Fibroblast of skin of back (primary cell): ENCODE data around the gene MGST3. TPM values are rescaled to one million over a fixed set of nuclear protein-coding genes. Genes with fewer than 3 reads are reported as not detected.
"Not testable (repeated sequence)": the region's sequence is repeated elsewhere in the genome, so short reads cannot be mapped to it uniquely, and the experiment has no call there.

Source experiments
- DNase-seq: peaks from one replicate; pipeline ENCODE4 v3.0.0-alpha.2; 2013
- polyA plus RNA-seq, 2 experiments: library from polyadenylated mRNA; unstranded; fragments of 120-200 nt; gene quantifications; one replicate each; pipeline ENCODE4 v1.2.1, GENCODE V29; 2013; ENCODE audit not compliant: insufficient read length in 2 of 2

The MGST3 gene
- 146 TPM for polyA plus RNA-seq (2013, experiment 1 of 2; ENCODE audit: insufficient read length)
- polyA plus RNA-seq (2013, experiment 2 of 2; ENCODE audit: insufficient read length): 130 TPM

- peak; percentile 96 for DNase-seq
Measured at GRCh38 chr1:165630629-165631341, at the start of gene MGST3. Gene MGST3, plus strand, starts transcription at chr1:165631234. Its CDS starts 18,614 bp downstream, at chr1:165649848.

- DNase-seq: no peak
Measured at GRCh38 chr1:165581926-165582325, 49.1 kb upstream of the MGST3 start.

DNA sequence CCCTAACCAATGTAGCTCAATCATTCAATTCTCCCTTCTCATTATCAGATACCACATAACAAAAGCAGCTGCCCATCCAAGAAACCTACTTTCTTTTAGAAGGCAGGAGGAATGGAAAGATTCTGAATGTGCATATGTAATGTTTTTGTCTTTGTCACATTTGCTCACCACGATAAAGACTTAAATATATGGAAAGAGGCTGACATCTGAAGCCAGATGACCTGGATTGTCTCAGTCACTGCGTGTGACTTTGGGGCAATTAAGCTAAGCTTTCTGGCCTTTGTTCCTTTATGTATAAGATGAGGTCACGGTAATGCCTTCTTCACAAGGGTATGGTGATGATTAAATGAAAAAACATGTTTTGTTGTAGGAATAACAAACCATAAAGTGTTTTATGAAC, 44.6 kb upstream of the MGST3 start:
- no peak for DNase-seq

DNA sequence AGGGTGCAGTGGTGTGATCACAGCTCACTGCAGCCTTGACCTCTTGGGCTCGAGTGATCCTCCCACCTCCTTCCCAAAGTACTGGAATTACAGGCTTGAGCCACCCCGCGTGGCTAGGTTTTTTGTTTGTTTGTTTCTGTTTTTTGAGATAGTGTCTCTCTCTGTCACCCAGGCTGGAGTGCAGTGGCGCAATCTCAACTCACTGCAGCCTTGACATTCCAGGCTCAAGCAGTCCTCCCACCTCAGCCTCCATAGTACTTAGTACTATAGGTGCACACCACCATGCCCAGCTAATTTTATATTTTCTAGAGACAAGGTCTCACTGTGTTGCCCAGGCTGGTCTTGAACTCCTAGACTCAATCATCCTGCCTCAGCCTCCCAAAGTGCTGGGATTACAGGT, 39.6 kb upstream of the MGST3 start:
- not testable (repeated sequence) for DNase-seq

DNA sequence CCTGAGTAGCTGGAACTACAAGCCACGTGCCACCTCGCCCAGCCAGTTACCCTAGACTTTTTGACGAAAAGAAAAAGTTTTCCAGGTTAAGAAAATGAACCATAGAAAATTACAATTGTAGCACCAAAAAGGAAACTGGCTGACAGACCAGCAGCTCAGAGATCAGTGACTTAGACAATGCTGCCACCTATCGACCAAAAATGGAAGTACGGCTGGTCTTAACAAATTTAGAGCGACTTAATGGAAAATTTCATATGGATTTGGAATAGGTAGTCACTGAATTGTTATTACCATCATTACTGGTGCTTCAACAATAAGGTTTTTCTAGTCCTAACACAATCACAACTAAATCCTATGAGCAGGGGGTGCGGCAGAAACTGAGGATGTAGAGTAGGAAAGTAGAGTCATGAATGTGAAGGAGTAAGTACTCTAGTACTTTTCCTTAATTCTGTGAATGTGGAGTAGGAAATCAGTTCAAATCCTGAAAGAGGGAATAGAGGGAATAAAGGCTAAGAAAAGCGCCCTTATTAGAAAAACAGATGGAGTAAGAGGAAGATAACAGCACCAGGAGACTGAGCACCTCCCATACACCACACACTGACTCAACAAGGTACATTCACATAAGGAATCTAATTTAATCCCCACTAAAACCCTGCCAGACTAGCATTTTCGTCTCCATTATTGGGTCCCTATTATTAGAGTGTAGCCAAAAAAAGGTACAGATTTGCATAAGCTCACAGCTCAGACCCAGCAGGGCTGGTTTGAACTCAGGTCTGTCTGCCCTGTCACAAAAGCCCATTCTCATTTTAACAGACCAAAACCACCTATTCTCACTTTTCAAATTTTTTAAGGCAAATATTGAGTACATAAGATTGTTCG, 37.9 kb upstream of the MGST3 start:
- peak; percentile 65 for DNase-seq

- peak; percentile 43 for DNase-seq
Measured at GRCh38 chr1:165595246-165595938, 35.6 kb upstream of the MGST3 start.

- DNase-seq: peak; percentile 98
Measured at GRCh38 chr1:165597883-165598675, 33.0 kb upstream of the MGST3 start.

GRCh38 chr1:165598676-165599059, 32.4 kb upstream of the MGST3 start:
- no peak for DNase-seq

GRCh38 chr1:165600793-165601192, 30.2 kb upstream of the MGST3 start:
- no peak for DNase-seq

DNA sequence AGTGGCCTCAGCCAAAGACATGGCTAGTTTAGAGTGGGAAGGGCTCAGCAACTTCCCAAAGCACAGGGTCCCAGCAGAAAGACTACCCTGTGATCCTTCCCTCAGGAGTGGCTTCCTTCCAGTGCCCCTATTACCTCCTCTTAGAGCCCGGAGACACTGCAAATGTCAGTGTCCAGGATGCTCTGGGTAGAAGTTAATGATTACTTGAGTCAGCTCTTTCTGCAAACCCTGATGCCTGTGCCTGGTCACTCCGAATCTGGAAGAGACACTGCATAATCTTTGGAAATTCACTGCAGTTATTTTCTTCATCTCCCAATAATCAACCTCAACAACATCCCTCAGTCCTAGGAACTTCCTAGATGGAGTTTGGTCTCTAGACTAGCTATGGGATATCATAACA, 27.2 kb upstream of the MGST3 start:
- no peak for DNase-seq

GRCh38 chr1:165605246-165605645, 25.8 kb upstream of the MGST3 start:
- no peak for DNase-seq

DNA sequence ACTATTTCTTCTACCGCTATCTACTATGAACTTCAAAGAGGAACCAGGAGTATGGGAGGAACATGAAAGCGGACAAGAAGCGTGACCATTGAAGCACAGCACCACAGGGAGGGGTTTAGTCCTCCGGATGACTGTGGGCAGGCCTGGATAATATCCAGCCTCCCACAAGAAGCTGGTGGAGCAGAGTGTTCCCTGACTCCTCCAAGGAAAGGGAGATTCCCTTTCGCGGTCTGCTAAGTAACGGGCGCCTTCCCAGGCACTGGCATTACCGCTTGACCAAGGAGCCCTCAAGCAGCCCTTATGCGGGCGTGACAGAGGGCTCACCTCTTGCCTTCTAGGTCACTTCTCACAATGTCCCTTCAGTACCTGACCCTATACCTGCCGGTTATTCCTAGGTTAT, 24.4 kb upstream of the MGST3 start:
- not testable (repeated sequence) for DNase-seq

DNA sequence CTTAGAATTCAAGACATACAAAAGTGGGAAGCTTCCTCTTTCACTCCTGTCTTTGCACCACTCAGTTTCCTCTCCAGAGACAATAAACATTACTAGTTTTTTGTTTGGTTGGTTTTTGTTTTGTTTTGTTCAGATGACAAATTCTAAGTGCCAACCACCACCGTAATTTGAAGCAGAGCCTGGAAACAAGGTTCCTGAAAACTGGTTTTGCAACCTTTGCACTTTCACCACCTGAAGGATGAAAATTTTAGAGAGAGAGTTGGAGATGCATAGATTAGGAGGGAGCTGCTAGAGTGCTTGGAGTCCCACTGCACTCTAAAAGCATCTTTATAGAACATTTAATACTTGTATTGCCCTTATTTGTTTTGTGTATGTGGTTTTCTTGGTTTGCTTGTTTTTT, 20.2 kb upstream of the MGST3 start:
- no peak for DNase-seq

- DNase-seq: no peak
Measured at GRCh38 chr1:165612062-165612461, 19.0 kb upstream of the MGST3 start.

- no peak for DNase-seq
Measured at GRCh38 chr1:165616054-165616612, 14.9 kb upstream of the MGST3 start.

DNA sequence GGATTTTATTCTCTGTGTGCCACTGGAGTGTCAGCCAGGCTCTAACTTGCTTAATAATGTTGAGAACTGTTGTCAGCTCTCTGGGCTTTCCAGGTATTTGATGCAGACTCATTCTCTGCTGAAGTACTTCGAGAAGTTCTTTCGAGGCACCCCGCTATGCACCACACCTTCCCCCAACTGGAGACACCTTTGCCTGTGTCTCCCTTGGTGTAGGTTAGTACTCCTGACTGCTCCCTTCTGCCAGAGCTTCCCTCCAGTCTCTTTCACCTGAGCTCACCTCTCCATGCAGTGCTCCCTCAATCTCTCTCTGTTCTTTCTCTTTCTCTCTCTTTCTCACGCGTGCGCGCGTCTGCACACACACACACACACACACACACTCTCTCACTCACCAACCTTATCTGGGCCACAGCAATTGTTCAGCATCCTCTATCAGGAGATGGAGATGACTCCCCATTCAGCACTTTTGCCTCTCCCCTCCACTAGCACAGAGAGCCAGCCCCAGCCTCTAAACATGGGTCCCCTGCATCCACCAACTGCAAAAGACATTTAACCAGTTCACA, 14.0 kb upstream of the MGST3 start:
- DNase-seq: no peak

DNA sequence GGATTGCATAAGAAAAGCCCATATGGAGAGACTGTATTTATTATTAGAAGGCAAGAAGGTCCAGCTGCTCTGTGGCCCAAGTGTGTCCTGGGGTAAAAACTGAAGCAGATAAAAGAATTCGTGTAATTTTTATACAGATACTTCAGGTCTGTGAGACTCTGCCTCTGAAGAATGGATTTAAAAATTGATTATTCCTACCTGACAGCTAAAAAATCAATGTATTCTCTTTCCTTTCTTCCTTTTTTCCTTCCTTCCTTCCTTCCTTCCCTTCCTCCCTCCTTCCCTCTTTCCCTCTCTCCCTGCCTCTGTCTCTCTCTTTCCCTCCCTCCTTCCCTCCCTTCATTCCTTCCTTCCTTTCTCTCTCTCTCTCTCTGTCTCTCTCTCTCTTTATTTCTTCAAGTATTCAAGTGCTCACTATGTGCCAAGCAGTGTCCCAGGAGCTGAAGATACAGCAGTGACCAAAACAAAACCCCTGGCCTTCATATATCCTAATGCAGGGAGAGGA, 11.3 kb upstream of the MGST3 start:
- DNase-seq: no peak

DNA sequence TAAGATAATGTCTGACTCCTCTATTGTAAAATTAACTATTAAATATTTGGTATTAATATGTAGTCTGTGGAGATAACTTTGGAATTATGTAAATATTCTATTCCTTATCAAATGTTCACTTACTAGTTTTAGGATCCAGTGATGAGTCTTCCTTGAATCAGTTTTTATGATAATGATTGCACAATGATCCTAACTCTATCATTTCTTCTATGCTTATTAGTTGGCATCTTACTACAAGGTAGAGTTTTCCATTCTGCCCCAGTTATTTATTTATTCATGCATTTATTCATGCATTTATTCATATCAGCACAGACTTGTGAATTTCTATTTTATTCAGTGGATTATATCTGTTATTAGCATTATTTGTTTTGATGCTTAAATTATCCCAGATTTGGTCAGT, 7.4 kb upstream of the MGST3 start:
- no peak for DNase-seq

GRCh38 chr1:165624441-165624840, 6.6 kb upstream of the MGST3 start:
- no peak for DNase-seq

DNA sequence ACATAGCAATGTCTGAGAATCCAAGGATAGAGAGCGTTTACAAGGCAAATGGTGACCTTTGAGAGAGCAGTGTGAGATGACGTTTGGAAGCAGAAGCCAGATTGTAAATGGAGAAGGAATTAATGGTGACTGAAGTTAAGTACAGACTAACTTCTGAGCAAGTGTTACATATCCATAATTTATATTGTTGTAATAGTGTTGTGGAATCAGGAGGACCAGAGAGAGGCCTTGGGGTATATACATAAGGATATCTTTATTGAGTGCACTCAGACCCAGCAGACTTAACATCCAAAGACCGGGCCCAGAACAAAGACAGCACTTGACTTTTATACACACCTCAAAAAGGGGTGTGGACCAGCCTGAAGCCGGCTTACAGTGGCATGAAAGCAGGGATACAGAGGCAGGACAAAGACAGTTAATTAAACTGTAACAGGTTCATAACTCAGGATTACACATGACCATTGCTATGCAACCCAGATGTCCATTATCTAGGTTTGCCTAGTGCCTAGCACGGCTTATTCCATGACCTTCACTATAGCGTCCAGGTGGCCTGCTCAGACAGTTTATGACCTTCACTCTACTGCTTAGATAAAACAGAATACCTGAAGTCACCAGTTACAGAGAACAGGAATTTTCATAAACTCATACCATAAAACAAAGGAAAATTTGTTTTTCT, 2.7 kb upstream of the MGST3 start:
- DNase-seq: no peak

GRCh38 chr1:165629151-165629550, 1.9 kb upstream of the MGST3 start:
- DNase-seq: no peak
